ENCODE data around the gene DAZAP2. TPM values are rescaled to one million over a fixed set of nuclear protein-coding genes. Genes with fewer than 3 reads are reported as not detected.

The DAZAP2 gene
- total and polyA plus RNA-seq, 2 experiments from 2014 or later, result 35.8 to 39.9 TPM

GRCh38 chr12:51264297-51264696 is 25.7 kb downstream of the DAZAP2 start (continued):
- no peak for TF ChIP-seq NANOG (IDR thresholded peaks at IDR 0.05; ENCODE audit: borderline replicate concordance)
- TF ChIP-seq EZH2phosphoT487 (IDR thresholded peaks at IDR 0.05; ENCODE audit: unreplicated experiment), result no peak
- TF ChIP-seq JUNB (IDR thresholded peaks at IDR 0.05; ENCODE audit: unreplicated experiment), result no peak
- no peak for TF ChIP-seq ZNF462 (CRISPR knock-in tag; IDR thresholded peaks at IDR 0.05)

GRCh38 chr12:51265024-51265423 is 26.4 kb downstream of the DAZAP2 start:
- Histone ChIP-seq H3K9me2 (ENCODE audit: insufficient read depth) (no peaks in the 10 kb centered on the region), H3K4me2 (no peak overlapping the region), H3K36me3 (ENCODE audit: insufficient read depth) (0 out of 2 replicates have a peak, but pooled peaks cover 3% of the 10 kb centered on the region), H3K4me1 (ENCODE audit: insufficient read depth) (no peaks in the 10 kb centered on the region), H3F3A (replicated peaks; ENCODE audit: low read depth) (no peaks in the 10 kb centered on the region), H3K27me3 (ENCODE audit: insufficient read depth) (no peaks in the 10 kb centered on the region), H2AFZ (no peak overlapping the region), H3K79me2 (replicated peaks; ENCODE audit: insufficient read depth) (no peaks in the 10 kb centered on the region), H3K4me3 (no peak overlapping the region), H3K27ac (ENCODE audit: low read depth) (no peak overlapping the region), H4K20me1 (replicated peaks; ENCODE audit: insufficient read depth) (no peaks in the 10 kb centered on the region)
- H3K27me3 Mint-ChIP-seq (ENCODE audit: insufficient read depth, low read depth, poor library complexity), result peaks cover 10% of the 10 kb centered on the region
- no peak overlapping the region for H3K27ac Mint-ChIP-seq
- TF ChIP-seq STAT1 (IDR thresholded peaks at IDR 0.05; ENCODE audit: unreplicated experiment) (no peak), EZH2 (IDR thresholded peaks at IDR 0.05; ENCODE audit: low read depth, unreplicated experiment) (no peak), ETS1 (IDR thresholded peaks at IDR 0.05) (no peak), ZNF331 (CRISPR knock-in tag; IDR thresholded peaks at IDR 0.05; ENCODE audit: low read depth) (no peak), NANOG (IDR thresholded peaks at IDR 0.05; ENCODE audit: borderline replicate concordance) (no peak), CREB1 (CRISPR knock-in tag; IDR thresholded peaks at IDR 0.05; ENCODE audit: low read depth) (no peak)
- TF ChIP-seq, protein P1, sequence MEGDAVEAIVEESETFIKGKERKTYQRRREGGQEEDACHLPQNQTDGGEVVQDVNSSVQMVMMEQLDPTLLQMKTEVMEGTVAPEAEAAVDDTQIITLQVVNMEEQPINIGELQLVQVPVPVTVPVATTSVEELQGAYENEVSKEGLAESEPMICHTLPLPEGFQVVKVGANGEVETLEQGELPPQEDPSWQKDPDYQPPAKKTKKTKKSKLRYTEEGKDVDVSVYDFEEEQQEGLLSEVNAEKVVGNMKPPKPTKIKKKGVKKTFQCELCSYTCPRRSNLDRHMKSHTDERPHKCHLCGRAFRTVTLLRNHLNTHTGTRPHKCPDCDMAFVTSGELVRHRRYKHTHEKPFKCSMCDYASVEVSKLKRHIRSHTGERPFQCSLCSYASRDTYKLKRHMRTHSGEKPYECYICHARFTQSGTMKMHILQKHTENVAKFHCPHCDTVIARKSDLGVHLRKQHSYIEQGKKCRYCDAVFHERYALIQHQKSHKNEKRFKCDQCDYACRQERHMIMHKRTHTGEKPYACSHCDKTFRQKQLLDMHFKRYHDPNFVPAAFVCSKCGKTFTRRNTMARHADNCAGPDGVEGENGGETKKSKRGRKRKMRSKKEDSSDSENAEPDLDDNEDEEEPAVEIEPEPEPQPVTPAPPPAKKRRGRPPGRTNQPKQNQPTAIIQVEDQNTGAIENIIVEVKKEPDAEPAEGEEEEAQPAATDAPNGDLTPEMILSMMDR (conservative IDR thresholded peaks at IDR 0.05; ENCODE audit: low read depth in 2 of 2), result no peak
- TF ChIP-seq, protein P2, sequence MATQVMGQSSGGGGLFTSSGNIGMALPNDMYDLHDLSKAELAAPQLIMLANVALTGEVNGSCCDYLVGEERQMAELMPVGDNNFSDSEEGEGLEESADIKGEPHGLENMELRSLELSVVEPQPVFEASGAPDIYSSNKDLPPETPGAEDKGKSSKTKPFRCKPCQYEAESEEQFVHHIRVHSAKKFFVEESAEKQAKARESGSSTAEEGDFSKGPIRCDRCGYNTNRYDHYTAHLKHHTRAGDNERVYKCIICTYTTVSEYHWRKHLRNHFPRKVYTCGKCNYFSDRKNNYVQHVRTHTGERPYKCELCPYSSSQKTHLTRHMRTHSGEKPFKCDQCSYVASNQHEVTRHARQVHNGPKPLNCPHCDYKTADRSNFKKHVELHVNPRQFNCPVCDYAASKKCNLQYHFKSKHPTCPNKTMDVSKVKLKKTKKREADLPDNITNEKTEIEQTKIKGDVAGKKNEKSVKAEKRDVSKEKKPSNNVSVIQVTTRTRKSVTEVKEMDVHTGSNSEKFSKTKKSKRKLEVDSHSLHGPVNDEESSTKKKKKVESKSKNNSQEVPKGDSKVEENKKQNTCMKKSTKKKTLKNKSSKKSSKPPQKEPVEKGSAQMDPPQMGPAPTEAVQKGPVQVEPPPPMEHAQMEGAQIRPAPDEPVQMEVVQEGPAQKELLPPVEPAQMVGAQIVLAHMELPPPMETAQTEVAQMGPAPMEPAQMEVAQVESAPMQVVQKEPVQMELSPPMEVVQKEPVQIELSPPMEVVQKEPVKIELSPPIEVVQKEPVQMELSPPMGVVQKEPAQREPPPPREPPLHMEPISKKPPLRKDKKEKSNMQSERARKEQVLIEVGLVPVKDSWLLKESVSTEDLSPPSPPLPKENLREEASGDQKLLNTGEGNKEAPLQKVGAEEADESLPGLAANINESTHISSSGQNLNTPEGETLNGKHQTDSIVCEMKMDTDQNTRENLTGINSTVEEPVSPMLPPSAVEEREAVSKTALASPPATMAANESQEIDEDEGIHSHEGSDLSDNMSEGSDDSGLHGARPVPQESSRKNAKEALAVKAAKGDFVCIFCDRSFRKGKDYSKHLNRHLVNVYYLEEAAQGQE (IDR thresholded peaks at IDR 0.05; ENCODE audit: unreplicated experiment), result no peak
- DNase-seq (ENCODE audit: low spot score), result no peak
- H3K9me3 Mint-ChIP-seq, result no peaks in the 10 kb centered on the region; the same call in 2 of the 3 replicates
- H3K4me1 Mint-ChIP-seq, result peaks cover 13% of the 10 kb centered on the region
- H3K4me3 Mint-ChIP-seq, result no peak overlapping the region
- H3K36me3 Mint-ChIP-seq (ENCODE audit: low read depth), result no peaks in the 10 kb centered on the region; the same call in 2 of the 3 replicates
- ATAC-seq, result no peak
